K562 (cell line): Measurements from ENCODE around the gene LRRC49. TPM values are rescaled to one million over a fixed set of nuclear protein-coding genes. Genes with fewer than 3 reads are reported as not detected.

ENCODE experiments used
- ATAC-seq: fragments of 200-7000 bp; cut with Tn5 transposase; 3 replicates; pipeline ENCODE4 v1.9.1; 2020; ENCODE audit warnings: moderate library complexity
- BruUV-seq: library from RNA; stranded (reverse); fragments of 400-500 nt; replicated peaks from 2 replicates; lab custom pipeline; 2021; lab: Mats Ljungman, UMichigan
- CTCF ChIA-PET: fragments of 300-600 bp; formaldehyde crosslinking; extraction: SDS; loops from one replicate; lab custom pipeline; 2021; ENCODE audit warnings: low intra/inter-chr PET ratio; lab: Yijun Ruan, JAX
- POLR2A ChIA-PET: fragments of 300-600, 350-650 bp; sonication (Branson Sonifier 250); formaldehyde crosslinking; extraction: SDS; loops from one replicate; lab custom pipeline; 2021; ENCODE audit warnings: antibody characterized with exemption, inconsistent platforms; lab: Yijun Ruan, JAX
- DNase-seq, 4 experiments: peaks; one replicate each; pipeline versions ENCODE4 v3.0.0 to v3.0.0-alpha.2; 2011 to 2018; ENCODE audit warnings: low spot score in 3 of 4, mixed read lengths in 3 of 4; ENCODE audit errors: extremely low read depth in 1 of 4
- FAIRE-seq: peaks from 2 replicates; lab custom pipeline; 2011; peaks lifted over from hg19 to GRCh38; lab: Jason Lieb, UNC
- H2AFZ ChIP-seq: 2 replicates; pipeline ENCODE4 v1.6.0; 2011; ENCODE audit warnings: low read depth, low read length, control low read depth, inconsistent platforms
- H3K27ac ChIP-seq: fragments of 200-600 bp; 3 replicates; pipeline ENCODE4 v1.8.0; 2011; ENCODE audit warnings: low read depth, mild to moderate bottlenecking, control low read depth, inconsistent platforms, low read length, moderate library complexity, mixed read lengths; ENCODE audit errors: extremely low read depth
- H3K27me3 ChIP-seq, 2 experiments: fragments of 300-600 bp in 1 of 2; 2 replicates in 1 of 2; 3 replicates in 1 of 2; pipeline versions ENCODE4 v1.6.0 to v1.8.0; 2011; ENCODE audit warnings: inconsistent platforms in 2 of 2, low read length in 2 of 2, mild to moderate bottlenecking in 1 of 2, mixed read lengths in 1 of 2, moderate library complexity in 1 of 2; ENCODE audit not compliant: control insufficient read depth in 2 of 2, insufficient read depth in 2 of 2
- H3K36me3 ChIP-seq: fragments of 300-600 bp; 3 replicates; pipeline ENCODE4 v1.8.0; 2011; ENCODE audit warnings: mild to moderate bottlenecking, low read length, inconsistent platforms; ENCODE audit not compliant: control insufficient read depth, insufficient read depth
- H3K4me1 ChIP-seq, 2 experiments: fragments of 200-600 bp in 1 of 2; replicated peaks in 1 of 2; 2 replicates in 1 of 2; 3 replicates in 1 of 2; pipeline versions ENCODE4 v1.5.1 to v1.8.0; 2011; ENCODE audit warnings: inconsistent platforms in 2 of 2, low read length in 2 of 2, mild to moderate bottlenecking in 1 of 2, mixed read lengths in 1 of 2, moderate library complexity in 1 of 2; ENCODE audit not compliant: control insufficient read depth in 2 of 2, insufficient read depth in 2 of 2
- H3K4me2 ChIP-seq: 2 replicates; pipeline ENCODE4 v1.6.1; 2011; ENCODE audit warnings: low read length, control low read depth, inconsistent platforms, mixed read lengths; ENCODE audit not compliant: insufficient read depth
- H3K4me3 ChIP-seq: fragments of 200-600 bp; sonication (generic), shearing (Covaris generic); 2 replicates; pipeline ENCODE4 v1.5.1; 2016; ENCODE audit warnings: control low read depth, inconsistent platforms
- H3K79me2 ChIP-seq: fragments of 200-600 bp; 3 replicates; pipeline ENCODE4 v1.8.0; 2011; ENCODE audit warnings: low read length, inconsistent platforms; ENCODE audit not compliant: control insufficient read depth, insufficient read depth
- H3K9ac ChIP-seq, 2 experiments: 2 replicates each; pipeline versions ENCODE4 v1.6.0 to v1.6.1; 2011; ENCODE audit warnings: low read depth in 2 of 2, low read length in 2 of 2, control low read depth in 1 of 2, inconsistent platforms in 1 of 2, mild to moderate bottlenecking in 1 of 2, mixed read lengths in 1 of 2; ENCODE audit not compliant: insufficient read depth in 1 of 2
- H3K9me1 ChIP-seq: one replicate; pipeline ENCODE4 v1.6.0; 2011; ENCODE audit warnings: inconsistent platforms, mild to moderate bottlenecking, low read length, moderate library complexity; ENCODE audit not compliant: control insufficient read depth, insufficient read depth
- H3K9me3 ChIP-seq: replicated peaks from 2 replicates; pipeline ENCODE4 v1.5.1; 2011; ENCODE audit warnings: low read depth, low read length, inconsistent platforms; ENCODE audit not compliant: control insufficient read depth, insufficient read depth
- H4K20me1 ChIP-seq: replicated peaks from 2 replicates; pipeline ENCODE4 v1.6.1; 2011; ENCODE audit warnings: low read length, inconsistent platforms, mixed read lengths; ENCODE audit not compliant: control insufficient read depth, insufficient read depth
- BMI1 ChIP-seq: fragments of 150-350 bp; IDR thresholded peaks from 2 replicates; pipeline ENCODE4 v1.6.1; 2014; ENCODE audit warnings: low read length
- CBFA2T2 ChIP-seq: fragments of 450-650 bp; conservative IDR thresholded peaks from 2 replicates; pipeline ENCODE4 v1.6.1; 2017; ENCODE audit warnings: mild to moderate bottlenecking
- CBX2 ChIP-seq: fragments of 200-600 bp; sonication (generic); IDR thresholded peaks from one replicate; pipeline ENCODE4 v1.6.1; 2012; ENCODE audit warnings: mild to moderate bottlenecking, low read length, inconsistent platforms; ENCODE audit not compliant: insufficient read depth, poor library complexity, severe bottlenecking
- CHD1 ChIP-seq: fragments of 200-600 bp; sonication (generic); IDR thresholded peaks from one replicate; pipeline ENCODE4 v1.6.1; 2012; ENCODE audit warnings: mild to moderate bottlenecking, moderate library complexity, low read length, inconsistent platforms
- HNRNPK ChIP-seq: fragments of 200-400 bp; formaldehyde crosslinking; IDR thresholded peaks from one replicate; pipeline ENCODE4 v1.6.1; 2018; ENCODE audit warnings: mild to moderate bottlenecking, low read depth, low read length; ENCODE audit not compliant: poor library complexity, severe bottlenecking
- HNRNPLL ChIP-seq: fragments of 200-400 bp; formaldehyde crosslinking; IDR thresholded peaks from 2 replicates; pipeline ENCODE4 v1.6.1; 2017; ENCODE audit warnings: low read length, low read depth, mild to moderate bottlenecking; ENCODE audit not compliant: poor library complexity, severe bottlenecking
- HNRNPUL1 ChIP-seq: fragments of 200-400 bp; formaldehyde crosslinking; IDR thresholded peaks from 2 replicates; pipeline ENCODE4 v1.6.1; 2017; ENCODE audit warnings: low read length
- LEF1 ChIP-seq: fragments of 450-650 bp; IDR thresholded peaks from 2 replicates; pipeline ENCODE4 v1.6.1; 2016; ENCODE audit warnings: mild to moderate bottlenecking
- NRF1 ChIP-seq, 2 experiments: fragments of 450-650 bp; IDR thresholded peaks in 1 of 2; conservative IDR thresholded peaks in 1 of 2; 2 replicates each; pipeline ENCODE4 v1.6.1; 2014; ENCODE audit warnings: mild to moderate bottlenecking in 2 of 2
- ZFP1 ChIP-seq: fragments of 450-650 bp; formaldehyde crosslinking; IDR thresholded peaks from 2 replicates; pipeline ENCODE4 v1.4.0; 2020; ENCODE audit warnings: mild to moderate bottlenecking, mixed read lengths
- ZNF253 ChIP-seq: fragments of 250-450 bp; sonication (Bioruptor Pico); conservative IDR thresholded peaks from 2 replicates; pipeline ENCODE4 v1.6.1; 2021; ENCODE audit warnings: mild to moderate bottlenecking
- ZNF780A ChIP-seq: fragments of 250-450 bp; sonication (Bioruptor Pico); IDR thresholded peaks from 2 replicates; pipeline ENCODE4 v1.5.0; 2021; ENCODE audit warnings: mild to moderate bottlenecking
- WGBS: fragments of 100-300 bp; shearing (Covaris generic); methylation state at CpG from one replicate; pipeline ENCODE4 v1.1.6; 2016; ENCODE audit warnings: low coverage, mixed read lengths; ENCODE audit not compliant: insufficient coverage; ENCODE audit errors: missing lambda C conversion rate; 5-methylcytosine and 5-hydroxymethylcytosine counted together
- in situ Hi-C: fragments of 300-500 bp; cut with MboI; formaldehyde crosslinking; loops from 4 replicates; pipeline ENCODE4 v1.15.0; 2018; ENCODE audit warnings: inconsistent platforms, mixed read lengths
- intact Hi-C: fragments of 100-400 bp; cut with micrococcal nuclease; formaldehyde crosslinking; loops from 2 replicates; pipeline ENCODE4 v1.14.2; 2022
- polyA plus RNA-seq, 8 experiments: library from polyadenylated mRNA; depleted of rRNA in 4 of 8; stranded (reverse) in 5 of 8; unstranded in 3 of 8; fragments of >200 nt; fragmentation: Nextera tagmentation in 2 of 8; fragmentation: Illumina TruSeq in 1 of 8; extraction: Ambion mirVana in 2 of 8; extraction: Trizol in 1 of 8; gene quantifications; 2 replicates each; pipeline versions ENCODE4 v1.2.1 to v1.2.3, GENCODE V29; 2011 to 2014; ENCODE audit warnings: inconsistent platforms in 1 of 8, missing spikeins in 1 of 8
- total RNA-seq, 7 experiments: library from RNA; depleted of rRNA in 6 of 7; stranded (reverse); fragments of >200 nt in 6 of 7; fragmentation: Illumina TruSeq in 2 of 7; extraction: Trizol in 2 of 7; gene quantifications; 2 replicates each; pipeline versions ENCODE4 v1.2.1 to v1.2.3, GENCODE V29; 2011 to 2021; ENCODE audit warnings: low replicate concordance in 1 of 7
- TF ChIP-seq, protein P1 (sequence below): fragments of 450-650 bp; IDR thresholded peaks from 2 replicates; pipeline ENCODE4 v1.7.0; 2016; ENCODE audit warnings: borderline replicate concordance
- TF ChIP-seq, protein P2 (sequence below): fragments of 200-400 bp; formaldehyde crosslinking; IDR thresholded peaks from 2 replicates; pipeline ENCODE4 v1.6.1; 2017; ENCODE audit warnings: mild to moderate bottlenecking, low read depth, low read length, moderate library complexity
- TF ChIP-seq, protein P3 (sequence below): sonication (generic); formaldehyde crosslinking; IDR thresholded peaks from 2 replicates; pipeline ENCODE4 v1.8.0; 2022; ENCODE audit warnings: mild to moderate bottlenecking, low read depth, missing genetic modification reagents

LRRC49 gene
- total and polyA plus RNA-seq, 9 of the 15 experiments (the other 6 are each of a cell fraction or from before 2014, with no cell fraction given), result 0.32 TPM; not detected in 8

DNA sequence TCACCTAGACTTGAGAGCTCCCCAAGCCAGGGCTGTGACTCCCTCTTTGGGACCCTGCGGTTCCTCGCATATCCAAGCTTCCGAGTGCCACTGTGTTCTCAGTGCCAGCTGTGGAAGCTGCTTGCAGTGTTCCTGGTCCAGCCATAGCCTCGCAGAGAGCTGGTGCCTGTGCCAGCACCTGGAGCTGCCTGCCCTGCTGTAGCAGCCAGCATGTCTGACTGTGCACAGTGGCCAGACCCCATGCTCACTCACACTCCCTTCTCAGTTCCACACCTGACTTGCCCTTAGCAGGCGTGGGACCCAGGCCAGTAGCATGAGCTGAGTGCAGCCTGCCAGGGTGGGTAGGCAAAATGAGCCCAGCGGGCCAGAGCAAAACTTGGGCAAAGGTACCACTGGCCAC is 25.3 kb downstream of the LRRC49 start (continued):
- TF ChIP-seq, protein P1, sequence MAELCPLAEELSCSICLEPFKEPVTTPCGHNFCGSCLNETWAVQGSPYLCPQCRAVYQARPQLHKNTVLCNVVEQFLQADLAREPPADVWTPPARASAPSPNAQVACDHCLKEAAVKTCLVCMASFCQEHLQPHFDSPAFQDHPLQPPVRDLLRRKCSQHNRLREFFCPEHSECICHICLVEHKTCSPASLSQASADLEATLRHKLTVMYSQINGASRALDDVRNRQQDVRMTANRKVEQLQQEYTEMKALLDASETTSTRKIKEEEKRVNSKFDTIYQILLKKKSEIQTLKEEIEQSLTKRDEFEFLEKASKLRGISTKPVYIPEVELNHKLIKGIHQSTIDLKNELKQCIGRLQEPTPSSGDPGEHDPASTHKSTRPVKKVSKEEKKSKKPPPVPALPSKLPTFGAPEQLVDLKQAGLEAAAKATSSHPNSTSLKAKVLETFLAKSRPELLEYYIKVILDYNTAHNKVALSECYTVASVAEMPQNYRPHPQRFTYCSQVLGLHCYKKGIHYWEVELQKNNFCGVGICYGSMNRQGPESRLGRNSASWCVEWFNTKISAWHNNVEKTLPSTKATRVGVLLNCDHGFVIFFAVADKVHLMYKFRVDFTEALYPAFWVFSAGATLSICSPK, result no peak
- no peak for TF ChIP-seq HNRNPK
- TF ChIP-seq CHD1, result no peak
- no peak for TF ChIP-seq ZNF253 (CRISPR knock-in tag)

DNA sequence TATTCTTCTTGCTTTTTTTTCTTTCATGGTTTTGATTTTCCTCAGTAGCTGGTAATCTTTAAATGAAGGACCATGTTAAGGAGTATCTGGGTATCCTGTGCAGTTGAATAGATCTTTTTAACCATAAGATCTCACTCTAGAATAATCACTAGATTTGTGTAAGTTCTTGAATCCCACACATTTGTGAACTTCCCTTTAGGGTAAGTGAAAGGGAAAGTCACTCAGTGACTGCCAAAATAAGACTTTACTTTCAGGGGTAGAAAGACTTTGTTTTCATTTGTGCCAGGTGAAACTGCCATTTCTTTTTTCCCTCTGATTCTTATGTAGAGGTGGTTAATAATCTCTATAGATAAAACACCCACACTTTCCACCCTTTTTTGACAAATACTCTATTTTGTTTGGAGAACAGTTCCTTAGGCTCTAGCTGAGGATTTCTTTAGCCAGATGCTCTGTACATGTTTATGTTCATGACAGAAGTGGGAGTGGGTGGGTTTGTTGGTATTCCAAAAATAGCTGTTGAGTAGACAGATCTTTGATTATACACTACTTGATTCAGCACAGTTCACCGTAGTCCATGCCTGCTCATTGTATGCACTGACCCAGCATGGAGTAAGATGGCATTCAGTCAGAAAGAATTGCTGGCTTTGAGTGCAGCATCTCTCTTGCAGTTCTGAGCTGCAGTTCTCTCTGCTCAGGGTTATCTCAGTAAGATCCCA is 28.5 kb downstream of the LRRC49 start:
- in situ Hi-C loops (no loop called here), intact Hi-C loops (no loop called here)
- Histone ChIP-seq H3K4me1 (no peaks in the 10 kb centered on the region), H3K4me3 (no peak overlapping the region), H3K27me3 (no peaks in the 10 kb centered on the region), H3K79me2 (no peaks in the 10 kb centered on the region), H2AFZ (no peak overlapping the region), H3K9me3 (no peaks in the 10 kb centered on the region), H3K36me3 (no peaks in the 10 kb centered on the region), H3K4me2 (no peak overlapping the region), H3K9ac (no peak overlapping the region), H4K20me1 (no peaks in the 10 kb centered on the region), H3K9me1 (no peaks in the 10 kb centered on the region), H3K27ac (no peak overlapping the region)
- POLR2A ChIA-PET, result no interaction called here
- no peak for FAIRE-seq
- no peak for DNase-seq
- BruUV-seq, result no TSS peak
- 6% methylated on average over 1 of the region's 1 CpG for WGBS
- ATAC-seq, result no peak
- CTCF ChIA-PET, result no interaction called here
- TF ChIP-seq ZNF780A (CRISPR knock-in tag), result no peak
- TF ChIP-seq, protein P2, sequence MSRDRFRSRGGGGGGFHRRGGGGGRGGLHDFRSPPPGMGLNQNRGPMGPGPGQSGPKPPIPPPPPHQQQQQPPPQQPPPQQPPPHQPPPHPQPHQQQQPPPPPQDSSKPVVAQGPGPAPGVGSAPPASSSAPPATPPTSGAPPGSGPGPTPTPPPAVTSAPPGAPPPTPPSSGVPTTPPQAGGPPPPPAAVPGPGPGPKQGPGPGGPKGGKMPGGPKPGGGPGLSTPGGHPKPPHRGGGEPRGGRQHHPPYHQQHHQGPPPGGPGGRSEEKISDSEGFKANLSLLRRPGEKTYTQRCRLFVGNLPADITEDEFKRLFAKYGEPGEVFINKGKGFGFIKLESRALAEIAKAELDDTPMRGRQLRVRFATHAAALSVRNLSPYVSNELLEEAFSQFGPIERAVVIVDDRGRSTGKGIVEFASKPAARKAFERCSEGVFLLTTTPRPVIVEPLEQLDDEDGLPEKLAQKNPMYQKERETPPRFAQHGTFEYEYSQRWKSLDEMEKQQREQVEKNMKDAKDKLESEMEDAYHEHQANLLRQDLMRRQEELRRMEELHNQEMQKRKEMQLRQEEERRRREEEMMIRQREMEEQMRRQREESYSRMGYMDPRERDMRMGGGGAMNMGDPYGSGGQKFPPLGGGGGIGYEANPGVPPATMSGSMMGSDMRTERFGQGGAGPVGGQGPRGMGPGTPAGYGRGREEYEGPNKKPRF, result no peak
- TF ChIP-seq BMI1, result no peak
- no peak for TF ChIP-seq CBX2
- TF ChIP-seq, protein P3, sequence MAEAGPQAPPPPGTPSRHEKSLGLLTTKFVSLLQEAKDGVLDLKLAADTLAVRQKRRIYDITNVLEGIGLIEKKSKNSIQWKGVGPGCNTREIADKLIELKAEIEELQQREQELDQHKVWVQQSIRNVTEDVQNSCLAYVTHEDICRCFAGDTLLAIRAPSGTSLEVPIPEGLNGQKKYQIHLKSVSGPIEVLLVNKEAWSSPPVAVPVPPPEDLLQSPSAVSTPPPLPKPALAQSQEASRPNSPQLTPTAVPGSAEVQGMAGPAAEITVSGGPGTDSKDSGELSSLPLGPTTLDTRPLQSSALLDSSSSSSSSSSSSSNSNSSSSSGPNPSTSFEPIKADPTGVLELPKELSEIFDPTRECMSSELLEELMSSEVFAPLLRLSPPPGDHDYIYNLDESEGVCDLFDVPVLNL (CRISPR knock-in tag), result no peak
- no peak for TF ChIP-seq ZFP1 (CRISPR knock-in tag)
- no peak for TF ChIP-seq HNRNPLL
- TF ChIP-seq LEF1, result no peak
- no peak for TF ChIP-seq CBFA2T2
- TF ChIP-seq HNRNPUL1, result no peak
- no peak for TF ChIP-seq NRF1 (conservative IDR thresholded peaks at IDR 0.05 in 1 of 2, IDR thresholded peaks at IDR 0.05 in 1 of 2)
